Activated T-helper 9 cell treated with anti-CD3 and anti-CD28 coated beads, Interleukin-2, amount 50 U/mL, for 16 hours (primary cell): ENCODE measurements around the gene AKT3.
"Not testable (repeated sequence)": the region's sequence is repeated elsewhere in the genome, so short reads cannot be mapped to it uniquely, and the experiment has no call there.

Source experiments
- DNase-seq: peaks from one replicate; pipeline ENCODE4 v3.0.0-alpha.2; 2020; ENCODE audit warnings: low read depth

The AKT3 gene

DNA sequence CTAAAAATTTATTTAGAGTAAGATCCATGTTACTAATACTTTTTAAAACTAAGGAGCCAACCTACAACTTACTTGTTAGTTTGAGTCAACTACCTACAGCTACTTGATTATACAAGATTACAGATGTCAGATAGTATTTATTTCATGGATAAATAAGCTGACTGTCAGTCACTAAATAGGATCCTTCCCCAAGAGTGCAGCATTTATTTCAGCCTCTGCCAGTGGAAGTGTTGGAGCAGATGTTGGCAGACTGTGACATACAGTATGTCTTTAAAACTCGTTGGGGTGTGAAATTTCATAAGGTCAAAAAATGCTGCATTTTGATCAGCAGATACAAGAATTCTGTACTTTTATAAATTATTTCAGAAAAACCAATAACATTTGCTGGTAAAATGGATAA, 156.2 kb downstream of the AKT3 start:
- no peak for DNase-seq

DNA sequence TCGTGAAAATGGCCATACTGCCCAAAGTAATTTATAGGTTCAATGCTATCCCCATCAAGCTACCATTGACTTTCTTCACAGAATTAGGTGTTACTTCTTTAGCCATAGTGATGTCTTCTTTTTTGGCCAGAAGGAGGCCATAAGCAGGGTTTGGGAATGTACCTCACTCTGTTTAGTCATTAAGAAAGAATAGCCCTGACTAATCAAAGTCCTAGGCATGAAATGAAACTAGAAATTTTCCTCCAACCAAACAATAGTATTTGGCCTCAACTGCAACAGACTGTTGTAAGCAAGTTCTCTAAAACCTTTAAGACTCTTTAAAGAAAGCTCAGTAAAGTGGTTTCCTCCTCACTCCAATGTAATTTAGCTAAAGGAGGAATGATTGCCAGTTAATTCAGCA, 163.9 kb downstream of the AKT3 start:
- no peak for DNase-seq

DNA sequence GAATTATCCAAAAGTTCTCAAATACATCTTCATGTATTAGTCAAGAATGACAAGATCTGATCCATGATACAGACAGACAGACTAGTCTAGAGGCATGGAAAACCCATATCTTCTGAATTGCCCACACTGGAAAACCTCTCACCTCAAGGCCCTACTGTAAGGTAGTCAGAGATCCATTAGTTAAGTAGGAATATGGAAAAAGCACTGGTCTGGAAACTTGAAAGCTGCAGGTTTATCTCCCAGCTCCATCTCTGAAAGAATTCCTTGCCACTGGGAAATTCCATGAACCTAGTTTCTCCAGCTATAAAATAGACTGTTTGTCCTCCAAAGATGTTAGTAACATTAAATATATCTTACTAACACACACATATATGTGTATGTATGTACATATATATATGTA, 169.2 kb downstream of the AKT3 start:
- DNase-seq = no peak

DNA sequence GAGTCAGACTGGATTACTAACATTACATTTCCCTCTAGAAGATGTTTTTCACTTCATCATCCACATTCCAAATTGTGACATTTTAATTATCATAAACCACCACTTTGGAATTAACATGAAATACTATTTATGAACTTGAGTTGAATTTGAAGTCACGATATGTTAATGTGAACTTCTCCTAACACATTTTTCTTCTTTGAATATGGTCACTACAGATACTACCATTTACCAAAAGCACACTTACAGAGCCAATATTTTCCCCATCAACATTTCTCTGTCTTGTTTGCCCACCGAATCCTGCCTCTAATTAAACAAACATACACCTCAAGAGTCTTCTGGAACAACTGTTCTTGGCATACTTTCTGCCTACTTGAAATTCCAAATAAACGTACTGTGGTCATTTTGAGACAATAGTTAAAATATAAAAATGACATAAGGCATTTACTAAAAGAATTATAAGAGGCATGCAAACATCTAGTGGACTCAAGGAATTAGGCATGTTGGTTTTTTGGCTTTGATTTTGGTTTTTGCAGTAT, 177.4 kb downstream of the AKT3 start:
- DNase-seq = no peak

DNA sequence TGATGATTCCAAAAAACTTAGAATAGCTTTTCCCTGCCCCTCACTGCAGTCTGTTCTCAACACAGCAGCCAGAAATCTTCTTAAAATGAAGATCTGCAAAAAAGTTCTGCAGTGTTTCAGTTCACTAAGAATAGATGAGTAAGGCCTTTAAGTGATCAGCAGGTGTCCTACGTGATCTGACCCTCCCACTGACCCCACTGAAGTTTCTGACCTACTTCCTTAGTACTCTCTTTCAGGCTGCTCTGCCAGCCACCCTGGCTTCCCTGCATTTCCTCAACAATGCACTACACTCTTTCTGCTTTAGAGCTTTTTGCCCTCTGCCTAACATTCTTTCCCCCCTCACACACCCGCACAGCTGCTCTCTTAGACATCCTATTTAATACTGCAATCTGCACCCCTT, 182.5 kb downstream of the AKT3 start:
- no peak for DNase-seq

DNA sequence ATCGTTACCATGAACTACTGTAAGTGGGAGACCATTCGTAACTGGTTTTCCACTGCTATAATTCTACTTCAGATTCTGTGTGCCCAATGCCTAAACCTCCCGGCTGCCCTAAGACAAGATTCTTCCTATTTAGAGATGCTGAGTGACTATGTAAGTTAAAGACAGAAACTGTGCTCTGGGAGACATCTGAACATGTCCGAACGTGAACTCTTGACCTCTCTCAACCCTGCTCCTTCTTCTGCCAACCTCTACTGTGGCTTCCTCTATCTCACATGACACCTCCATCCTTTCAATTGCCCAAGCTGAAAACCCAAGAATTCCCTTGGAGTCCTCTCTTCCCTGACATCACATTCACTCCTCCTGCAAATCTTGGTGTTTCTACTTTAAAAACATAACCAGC, 182.9 kb downstream of the AKT3 start:
- DNase-seq = no peak

DNA sequence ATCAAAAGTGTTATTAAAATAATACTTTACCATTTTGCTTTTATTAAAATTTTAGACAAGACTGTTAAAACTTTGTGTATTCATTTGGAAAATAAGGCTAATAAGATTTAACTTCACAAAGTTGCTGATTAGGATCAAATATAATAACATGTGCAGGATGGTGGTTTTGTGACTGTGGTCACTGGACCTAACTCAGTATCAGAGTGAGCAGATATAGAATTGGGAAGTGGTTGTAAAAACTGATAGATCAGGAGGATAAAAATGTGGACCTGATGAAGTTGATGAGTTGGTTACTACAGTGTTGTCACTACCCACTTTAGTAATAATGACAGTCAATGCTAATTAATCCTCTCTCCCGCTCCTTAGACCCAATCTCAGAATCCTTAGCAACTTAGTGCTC, 186.4 kb downstream of the AKT3 start:
- no peak for DNase-seq

DNA sequence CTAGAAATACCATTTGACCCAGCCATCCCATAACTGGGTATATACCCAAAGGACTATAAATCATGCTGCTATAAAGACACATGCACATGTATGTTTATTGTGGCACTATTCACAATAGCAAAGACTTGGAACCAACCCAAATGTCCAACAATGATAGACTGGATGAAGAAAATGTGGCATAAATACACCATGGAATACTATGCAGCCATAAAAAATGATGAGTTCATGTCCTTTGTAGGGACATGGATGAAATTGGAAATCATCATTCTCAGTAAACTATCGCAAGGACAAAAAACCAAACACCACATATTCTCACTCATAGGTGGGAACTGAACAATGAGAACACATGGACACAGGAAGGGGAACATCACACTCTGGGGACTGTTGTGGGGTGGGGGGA, 187.9 kb downstream of the AKT3 start:
- DNase-seq = not testable (repeated sequence)

DNA sequence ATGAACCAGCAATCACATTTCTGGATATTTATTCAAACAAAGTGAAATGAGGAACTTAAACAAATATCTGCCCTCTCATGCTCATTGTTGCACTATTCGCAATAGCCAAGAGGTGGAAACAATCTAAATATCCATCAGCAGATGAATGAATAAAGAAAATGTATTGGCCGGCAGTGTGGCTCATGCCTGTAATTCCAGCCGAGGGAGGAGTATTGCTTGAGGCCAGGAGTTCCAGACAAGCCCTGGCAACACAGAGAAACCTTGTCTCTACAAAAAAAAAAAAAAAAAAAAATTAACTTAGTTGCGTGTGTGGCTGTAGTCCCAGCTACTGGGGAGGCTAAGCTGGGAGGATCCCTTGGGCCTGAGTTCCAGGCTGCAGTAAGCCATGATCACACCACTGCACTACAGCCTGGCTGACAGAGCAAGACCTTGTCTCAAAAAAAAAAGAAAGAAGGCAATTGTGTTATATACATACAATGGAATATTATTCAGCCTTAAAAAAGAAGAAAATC, 191.4 kb downstream of the AKT3 start:
- no peak for DNase-seq

DNA sequence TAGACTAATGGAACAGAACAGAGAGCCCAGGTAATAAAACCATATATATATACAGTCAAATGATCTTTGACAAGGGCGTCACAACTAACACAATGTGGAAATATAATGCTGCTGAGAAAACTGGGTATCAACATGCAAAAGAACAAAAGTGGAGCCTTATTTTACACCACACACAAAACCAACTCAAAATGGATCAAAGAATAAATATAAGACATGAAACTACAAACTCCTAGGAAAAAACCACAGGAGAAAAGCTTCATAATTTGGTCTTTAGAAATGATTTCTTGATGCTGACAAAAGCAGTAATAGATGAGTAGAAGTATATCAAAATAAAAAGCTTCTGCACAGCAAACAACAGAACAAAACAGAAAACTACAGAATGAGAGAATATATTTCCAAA, 192.2 kb downstream of the AKT3 start:
- no peak for DNase-seq

DNA sequence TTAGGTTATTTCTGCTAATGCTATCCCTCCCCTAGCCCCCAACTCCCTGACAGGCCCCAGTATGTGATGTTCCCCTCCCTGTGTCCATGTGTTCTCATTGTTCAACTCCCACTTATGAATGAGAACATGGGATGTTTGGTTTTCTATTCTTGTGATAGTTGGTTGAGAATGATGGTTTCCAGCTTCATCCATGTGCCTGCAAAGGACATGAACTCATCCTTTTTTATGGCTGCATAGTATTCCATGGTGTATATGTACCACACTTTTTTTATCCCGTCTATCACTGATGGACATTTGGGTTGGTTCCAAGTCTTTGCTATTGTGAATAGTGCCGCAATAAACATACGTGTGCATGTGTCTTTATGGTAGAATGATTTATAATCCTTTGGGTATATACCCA, 200.5 kb downstream of the AKT3 start:
- not testable (repeated sequence) for DNase-seq

DNA sequence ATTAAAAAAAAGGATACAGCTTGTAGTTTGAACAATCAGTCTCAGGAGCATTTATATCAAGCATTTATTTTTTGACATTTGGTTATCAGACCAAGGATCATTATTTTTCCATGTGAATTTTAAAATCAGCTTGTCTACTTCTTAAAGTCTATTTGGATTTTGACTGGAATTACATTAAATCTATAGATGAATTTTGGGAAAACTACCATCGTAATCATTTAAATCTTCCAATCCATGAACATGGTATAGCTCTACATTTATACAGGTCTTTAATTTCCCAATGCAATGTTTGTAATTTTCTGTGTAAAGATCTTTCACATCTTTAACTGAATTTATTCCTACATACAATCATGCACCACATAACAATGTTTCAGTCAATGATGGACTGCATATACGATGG, 203.2 kb downstream of the AKT3 start:
- DNase-seq = no peak

DNA sequence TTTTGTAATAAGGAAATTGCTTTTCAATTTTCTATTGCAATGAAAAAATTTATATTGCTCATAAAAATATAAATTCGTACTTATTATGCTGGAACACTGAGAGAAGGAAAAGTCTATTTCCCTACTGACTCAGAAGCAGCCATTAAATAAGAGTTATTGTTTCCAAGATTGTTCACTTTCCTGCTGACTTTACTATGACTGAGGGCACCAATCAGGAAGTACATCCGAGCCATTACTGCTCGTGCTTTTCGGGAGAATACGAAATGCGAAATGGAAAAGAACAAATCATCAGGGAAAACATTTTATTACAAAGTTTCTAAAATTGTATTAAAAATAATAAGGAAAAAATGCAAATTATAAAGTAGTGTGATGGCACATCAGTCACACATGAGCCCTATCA, 204.8 kb downstream of the AKT3 start:
- DNase-seq = no peak

DNA sequence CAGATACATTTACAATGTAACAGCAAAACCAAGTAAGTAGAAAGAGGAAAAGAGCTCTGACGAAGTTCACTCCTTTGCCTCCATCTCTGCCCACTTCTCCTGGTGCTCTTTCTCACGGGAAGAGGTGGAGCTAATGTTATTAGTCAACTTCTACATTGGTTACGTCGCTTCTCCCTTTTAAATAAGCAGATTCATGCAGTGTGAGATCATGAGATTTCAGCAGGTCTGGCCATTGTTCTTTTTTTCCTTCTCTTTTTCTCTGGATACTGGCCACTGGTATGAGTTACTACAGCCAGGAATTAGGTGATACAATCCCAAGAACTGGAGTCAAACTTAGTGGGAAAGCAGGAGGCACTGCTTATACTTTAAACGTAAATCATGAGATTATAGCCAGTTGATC, 207.1 kb downstream of the AKT3 start:
- no peak for DNase-seq

DNA sequence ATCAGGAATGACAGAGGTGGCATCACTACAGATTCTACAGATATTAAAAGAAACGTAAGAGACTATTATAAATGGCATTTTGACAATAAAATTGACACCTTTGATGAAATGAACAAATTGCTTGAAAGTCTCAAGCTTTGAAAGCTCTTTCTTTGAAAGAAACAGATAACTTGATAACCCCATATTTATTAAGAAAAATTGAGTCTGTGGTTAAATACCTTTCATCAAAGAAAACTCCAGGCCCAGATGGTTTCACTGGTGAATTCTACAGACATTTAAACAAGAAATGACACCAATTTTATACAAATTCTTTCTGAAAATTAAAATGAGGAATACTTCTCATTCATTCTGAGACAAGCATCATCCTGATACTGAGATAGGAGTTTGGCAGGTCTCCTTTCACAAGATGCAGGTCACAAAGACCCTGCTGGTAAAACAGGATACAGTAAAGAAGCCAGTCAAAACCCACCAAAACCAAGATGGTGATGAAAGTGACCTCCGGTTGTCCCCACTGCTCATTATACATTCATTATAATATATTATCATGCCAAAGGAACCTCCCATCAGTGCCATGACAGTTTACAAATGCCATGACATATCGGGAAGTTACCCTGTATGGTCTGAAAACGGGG, 210.9 kb downstream of the AKT3 start:
- DNase-seq = no peak

DNA sequence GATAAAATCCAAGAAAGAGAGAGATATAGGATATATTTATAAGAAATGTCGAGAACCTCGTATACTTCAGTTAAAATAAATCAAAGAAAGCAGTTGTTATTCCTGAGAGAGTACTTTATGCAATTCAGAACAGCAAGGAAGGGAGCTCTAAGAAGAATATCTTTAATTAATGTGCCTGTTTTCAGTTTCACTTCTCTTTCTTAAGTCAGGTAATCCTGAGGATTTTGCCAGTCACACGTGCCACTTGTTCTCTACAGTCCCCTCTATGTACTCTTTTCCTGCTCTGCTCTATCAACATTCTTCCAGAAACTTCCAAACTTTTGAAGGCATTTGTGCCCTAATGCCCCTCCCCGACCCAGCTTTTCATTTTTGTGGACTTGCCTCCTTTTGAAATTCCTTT, 211.9 kb downstream of the AKT3 start:
- no peak for DNase-seq

DNA sequence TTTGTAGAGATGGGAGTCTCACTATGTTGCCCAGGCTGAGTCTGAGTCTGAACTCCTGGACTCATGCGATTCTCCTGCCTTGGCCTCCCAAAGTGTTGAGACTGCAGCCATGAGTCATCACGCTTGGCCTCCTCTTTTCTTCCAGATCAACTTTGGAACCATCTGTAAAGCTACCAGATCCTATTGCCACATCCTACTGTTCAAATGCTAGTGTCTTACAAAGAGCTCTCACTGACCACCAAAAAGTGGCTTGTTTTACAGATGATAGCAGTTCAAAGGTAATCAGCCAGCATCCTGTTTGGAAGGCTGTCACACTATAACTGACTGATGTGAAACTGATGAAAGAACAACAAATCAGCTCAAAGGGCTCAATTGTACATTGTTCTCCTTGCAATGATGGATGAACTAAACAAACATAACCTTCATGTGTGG, 221.6 kb downstream of the AKT3 start:
- no peak for DNase-seq

DNA sequence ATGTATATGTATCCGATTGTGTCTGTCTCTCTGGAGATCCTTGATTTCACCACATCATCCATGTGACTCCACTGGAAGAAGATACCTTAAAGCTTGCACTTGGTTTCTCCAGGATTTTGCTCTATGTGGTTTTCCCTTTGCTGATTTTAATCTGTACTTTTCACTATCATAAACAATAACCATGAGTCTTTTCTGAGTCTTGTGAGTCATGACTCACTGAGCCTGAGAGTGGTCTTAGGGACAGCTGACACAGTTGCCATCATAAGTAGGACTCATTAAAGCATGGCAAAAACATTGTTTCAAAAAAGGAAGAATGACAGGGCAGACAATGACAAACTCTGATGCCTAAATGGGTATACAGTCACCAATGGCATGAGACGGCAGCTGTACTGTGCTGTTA, 226.2 kb downstream of the AKT3 start:
- no peak for DNase-seq

DNA sequence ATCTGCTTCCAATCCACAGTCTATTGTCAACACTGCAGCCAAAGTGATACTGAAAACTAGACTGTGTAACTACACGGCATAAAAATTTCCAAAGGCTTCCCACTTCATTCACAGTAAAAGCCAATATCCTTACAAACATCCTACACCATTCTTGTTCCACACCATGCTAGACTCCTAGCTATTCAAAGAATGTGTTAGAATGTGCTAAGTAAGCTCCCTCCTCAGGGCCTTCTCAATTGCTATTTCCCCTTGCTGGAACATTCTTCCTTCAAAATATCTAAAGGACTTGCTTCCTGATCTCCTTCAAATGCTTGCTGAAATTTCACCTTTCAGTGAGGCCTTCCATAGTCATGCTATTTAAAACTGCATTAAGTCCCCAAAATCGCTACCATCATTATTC, 228.1 kb downstream of the AKT3 start:
- no peak for DNase-seq

DNA sequence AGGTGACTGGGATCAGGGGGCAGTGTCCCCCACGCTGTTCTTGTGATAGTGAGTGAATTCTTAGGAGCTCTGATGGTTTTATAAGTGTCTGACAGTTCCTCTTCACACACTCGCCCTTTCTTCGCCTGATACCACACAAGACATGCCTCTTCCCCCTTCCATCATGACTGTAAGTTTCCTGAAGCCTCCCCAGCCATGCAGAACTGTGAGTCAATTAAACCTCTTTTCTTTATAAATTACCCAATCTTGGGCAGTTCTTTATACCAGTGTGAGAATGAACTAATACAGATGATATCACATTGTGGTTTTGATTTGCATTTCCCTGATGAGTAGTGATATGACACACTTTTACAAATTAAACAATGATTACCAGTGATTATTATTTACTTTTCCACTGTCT, 229.9 kb downstream of the AKT3 start:
- DNase-seq = no peak

DNA sequence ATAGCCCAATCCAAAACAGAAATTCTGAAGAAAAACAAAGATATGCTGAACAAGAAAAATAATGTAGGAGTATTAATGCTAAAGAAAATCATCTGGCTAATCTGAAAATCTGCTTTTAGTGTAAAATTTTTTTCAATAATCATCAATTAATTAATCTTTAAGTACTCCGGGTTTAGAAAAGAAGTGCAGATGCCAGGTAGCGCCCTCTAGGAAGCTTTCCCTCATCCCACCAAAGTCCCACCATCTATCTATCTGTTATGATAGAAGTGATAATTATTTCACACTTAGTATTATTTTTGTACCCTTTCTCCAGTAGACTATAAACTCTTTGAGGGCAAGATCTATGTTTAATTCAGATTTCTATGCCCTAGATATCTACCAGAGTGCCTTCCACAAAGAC, 240.3 kb downstream of the AKT3 start:
- no peak for DNase-seq

DNA sequence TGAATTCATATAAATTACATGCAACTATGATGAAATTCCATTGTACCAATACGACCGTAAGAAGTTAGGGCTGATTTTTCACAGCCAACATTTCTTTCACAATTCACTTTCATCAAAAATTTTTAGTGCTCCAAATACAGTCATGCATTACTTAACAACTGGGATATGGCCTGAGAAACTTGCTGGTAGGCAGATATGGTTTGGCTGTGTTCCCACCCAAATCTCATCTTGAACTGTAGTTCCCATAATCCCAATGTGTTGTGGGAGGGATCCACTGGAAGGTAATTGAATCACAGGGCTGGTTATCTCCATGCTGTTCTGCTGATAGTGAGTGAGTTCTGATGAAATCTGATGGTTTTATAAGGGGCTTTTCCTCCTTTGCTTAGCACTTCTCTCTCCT, 244.4 kb downstream of the AKT3 start:
- no peak for DNase-seq

DNA sequence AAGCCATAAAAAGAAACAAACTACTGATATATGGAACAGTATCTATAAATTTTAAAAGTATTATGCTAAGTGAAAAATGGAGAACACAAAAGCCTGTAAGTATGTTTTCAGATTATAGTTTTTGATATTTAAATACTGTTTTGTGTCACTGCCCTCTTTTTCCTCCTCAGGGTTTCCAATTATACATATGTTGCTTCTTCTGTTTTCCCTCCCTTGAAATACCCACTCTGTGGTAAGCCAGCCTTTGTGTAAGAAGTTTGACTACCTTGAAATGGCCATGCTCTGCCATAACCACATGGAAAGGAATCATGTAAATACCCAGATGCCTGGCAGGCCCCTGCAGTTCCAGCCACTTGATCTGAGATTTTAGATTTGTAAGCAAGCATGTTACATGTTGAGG, 248.3 kb downstream of the AKT3 start:
- DNase-seq = no peak

DNA sequence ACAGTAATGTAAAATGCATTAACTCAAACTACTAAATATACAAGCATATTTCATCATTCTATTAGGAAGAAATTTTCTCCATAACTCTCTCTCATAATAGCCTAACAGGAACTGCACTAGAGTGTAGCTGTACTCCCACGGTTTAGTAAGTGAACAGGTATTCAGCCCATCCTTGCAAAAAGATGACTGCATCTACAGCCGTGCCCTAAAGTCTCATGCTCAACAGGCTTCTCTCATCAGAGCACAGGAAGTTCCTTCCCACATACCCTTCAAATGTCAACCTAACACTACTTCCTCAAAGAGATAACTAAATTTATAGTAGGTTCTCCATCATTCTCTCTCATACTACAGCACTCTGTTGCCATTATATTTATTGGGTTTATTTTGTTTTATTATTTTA, 251.6 kb downstream of the AKT3 start:
- DNase-seq = no peak
